Uterus (tissue), 2 donors: ENCODE measurements around the gene RAPGEF2.

Experiments
- CTCF ChIP-seq, 4 experiments: fragments of 200-600 bp in 2 of 4; fragments of 450-650 bp in 2 of 4; sonication (generic) in 2 of 4; IDR thresholded peaks; one replicate each; pipeline ENCODE4 v1.5.1; 2016 to 2019; ENCODE audit warnings: antibody characterized with exemption in 4 of 4, mild to moderate bottlenecking in 2 of 4, moderate library complexity in 1 of 4
- POLR2A ChIP-seq, 2 donors: fragments of 450-650 bp; IDR thresholded peaks; one replicate each; pipeline ENCODE4 v1.6.1; 2016; ENCODE audit warnings: antibody characterized with exemption in 2 of 2, mild to moderate bottlenecking in 1 of 2, moderate library complexity in 1 of 2

GRCh38 chr4:159229164-159229563 lies 126.3 kb downstream of the RAPGEF2 start:
- no peak for TF ChIP-seq CTCF (IDR thresholded peaks at IDR 0.05)
- no peak for TF ChIP-seq POLR2A (IDR thresholded peaks at IDR 0.05)
